ENCODE results near the gene GABRQ. TPM values are rescaled to one million over a fixed set of nuclear protein-coding genes. Genes with fewer than 3 reads are reported as not detected.

GABRQ gene
- total RNA-seq, 1 experiment from 2014 or later, result 3.9 TPM

GRCh38 chrX:152656087-152656486 lies 18.4 kb downstream of the GABRQ start:
- H3K56ac ChIP-seq (ENCODE audit: insufficient read length, low read depth, low read length), result no peak overlapping the region
- H3K9ac ChIP-seq (ENCODE audit: extremely low read depth, insufficient read length, low read length), result no peak overlapping the region
- H3K23me2 ChIP-seq (ENCODE audit: insufficient read length, low read depth, low read length, poor library complexity, severe bottlenecking), result no peaks in the 10 kb centered on the region
- H3K18ac ChIP-seq (ENCODE audit: insufficient read length, low read depth, low read length), result no peak overlapping the region
- no peak overlapping the region for H3K27ac ChIP-seq (ENCODE audit: insufficient read length, low read depth, low read length)
- no peak overlapping the region for H3T11ph ChIP-seq (ENCODE audit: low read length)
- H3K4ac ChIP-seq (ENCODE audit: low read depth, low read length), result no peak overlapping the region
- H3K27ac Mint-ChIP-seq, result no peak overlapping the region
- no peaks in the 10 kb centered on the region for H3K79me2 ChIP-seq (ENCODE audit: insufficient read depth, low read length)
- peaks cover 68 to 83% of the 10 kb centered on the region in 2 experiments for H3K9me3 Mint-ChIP-seq
- no peaks in the 10 kb centered on the region for H3K79me1 ChIP-seq (ENCODE audit: insufficient read depth, low read depth, low read length, poor library complexity, severe bottlenecking)
- H3K4me2 ChIP-seq (ENCODE audit: insufficient read depth, insufficient read length, low read length), result no peak overlapping the region
- H2AFZ ChIP-seq (ENCODE audit: low read length), result no peak overlapping the region
- no peaks in the 10 kb centered on the region for H3K4me1 ChIP-seq (ENCODE audit: insufficient read depth, low read length)
- no peak overlapping the region for H2BK15ac ChIP-seq (ENCODE audit: low read depth, low read length)
- H3K36me3 Mint-ChIP-seq (ENCODE audit: insufficient read depth in 1 of 3, low read depth in 3 of 3), result peaks cover 9 to 17% (median 13%) of the 10 kb centered on the region in 3 experiments
- no peak for DNase-seq
- H2BK20ac ChIP-seq (ENCODE audit: low read depth, low read length, poor library complexity, severe bottlenecking), result no peak overlapping the region
- H2AK5ac ChIP-seq (ENCODE audit: insufficient read length, low read length), result no peak overlapping the region
- no peaks in the 10 kb centered on the region for H3K27me3 ChIP-seq (ENCODE audit: insufficient read depth, low read length)
- no peak overlapping the region for H3K4me3 Mint-ChIP-seq
- H2BK120ac ChIP-seq (ENCODE audit: low read depth, low read length, poor library complexity, severe bottlenecking), result no peak overlapping the region
- peaks cover 49% of the 10 kb centered on the region for H3K9me3 ChIP-seq (ENCODE audit: control insufficient read depth, low read depth, low read length)
- H4K91ac ChIP-seq (ENCODE audit: insufficient read length, low read depth, low read length), result no peak overlapping the region
- H3K14ac ChIP-seq (ENCODE audit: insufficient read depth, low read length), result no peak overlapping the region
- no peak overlapping the region for H3K23ac ChIP-seq (ENCODE audit: insufficient read length, low read depth, low read length)
- no peak overlapping the region for H2BK12ac ChIP-seq (ENCODE audit: insufficient read length, low read depth, low read length)
- H4K5ac ChIP-seq (ENCODE audit: insufficient read length, low read depth, low read length), result no peak overlapping the region
- WGBS (ENCODE audit: extremely low coverage, insufficient read length, low lambda C conversion rate), result no CpG with 5 or more reads among the region's 4 CpGs
- TF ChIP-seq, protein P1, sequence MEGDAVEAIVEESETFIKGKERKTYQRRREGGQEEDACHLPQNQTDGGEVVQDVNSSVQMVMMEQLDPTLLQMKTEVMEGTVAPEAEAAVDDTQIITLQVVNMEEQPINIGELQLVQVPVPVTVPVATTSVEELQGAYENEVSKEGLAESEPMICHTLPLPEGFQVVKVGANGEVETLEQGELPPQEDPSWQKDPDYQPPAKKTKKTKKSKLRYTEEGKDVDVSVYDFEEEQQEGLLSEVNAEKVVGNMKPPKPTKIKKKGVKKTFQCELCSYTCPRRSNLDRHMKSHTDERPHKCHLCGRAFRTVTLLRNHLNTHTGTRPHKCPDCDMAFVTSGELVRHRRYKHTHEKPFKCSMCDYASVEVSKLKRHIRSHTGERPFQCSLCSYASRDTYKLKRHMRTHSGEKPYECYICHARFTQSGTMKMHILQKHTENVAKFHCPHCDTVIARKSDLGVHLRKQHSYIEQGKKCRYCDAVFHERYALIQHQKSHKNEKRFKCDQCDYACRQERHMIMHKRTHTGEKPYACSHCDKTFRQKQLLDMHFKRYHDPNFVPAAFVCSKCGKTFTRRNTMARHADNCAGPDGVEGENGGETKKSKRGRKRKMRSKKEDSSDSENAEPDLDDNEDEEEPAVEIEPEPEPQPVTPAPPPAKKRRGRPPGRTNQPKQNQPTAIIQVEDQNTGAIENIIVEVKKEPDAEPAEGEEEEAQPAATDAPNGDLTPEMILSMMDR (conservative IDR thresholded peaks at IDR 0.05), result no peak
- no peaks in the 10 kb centered on the region; the same call in 1 of the 2 replicates for H3K27me3 Mint-ChIP-seq (ENCODE audit: low read depth)
- H2BK5ac ChIP-seq (ENCODE audit: insufficient read length, low read length), result no peak overlapping the region
- no peaks in the 10 kb centered on the region for H4K20me1 ChIP-seq (ENCODE audit: control insufficient read depth, insufficient read depth, insufficient read length)
- H3K4me1 Mint-ChIP-seq, result no peaks in the 10 kb centered on the region
- no peak overlapping the region for H4K8ac ChIP-seq (replicated peaks; ENCODE audit: insufficient read length, low read depth, low read length)
